ENCODE results near the gene PLAC1. TPM values are rescaled to one million over a fixed set of nuclear protein-coding genes. Genes with fewer than 3 reads are reported as not detected.

PLAC1 gene
- polyA plus RNA-seq, 1 donor from 2014 or later: not detected

DNA sequence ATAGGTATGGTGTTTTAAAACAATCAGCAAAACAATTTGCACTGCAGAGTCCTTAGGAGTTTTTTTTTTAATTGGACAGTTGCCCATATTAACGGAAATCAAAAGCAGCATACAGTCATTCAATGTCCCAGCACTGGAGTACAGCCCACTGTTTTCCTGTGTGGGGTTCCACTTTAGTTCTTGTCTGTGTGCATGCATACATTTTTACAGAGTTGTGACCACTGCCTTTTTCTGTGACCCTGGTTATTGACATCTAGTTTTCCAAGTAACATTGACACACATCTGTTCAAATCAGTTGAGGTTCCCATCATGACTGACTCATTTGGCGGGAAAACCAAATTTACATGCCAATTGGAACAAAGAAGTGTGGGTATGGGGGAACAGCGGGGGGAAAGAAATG lies 115.0 kb downstream of the PLAC1 start:
- no peaks in the 10 kb centered on the region for H3K9me2 ChIP-seq (ENCODE audit: insufficient read depth, low read length)
- no peaks in the 10 kb centered on the region for H3K9me3 ChIP-seq (ENCODE audit: low read length)
- TF ChIP-seq EZH2 (IDR thresholded peaks at IDR 0.05; ENCODE audit: borderline replicate concordance, insufficient read depth, low read length, poor library complexity, severe bottlenecking): no peak
- TF ChIP-seq, protein P1, sequence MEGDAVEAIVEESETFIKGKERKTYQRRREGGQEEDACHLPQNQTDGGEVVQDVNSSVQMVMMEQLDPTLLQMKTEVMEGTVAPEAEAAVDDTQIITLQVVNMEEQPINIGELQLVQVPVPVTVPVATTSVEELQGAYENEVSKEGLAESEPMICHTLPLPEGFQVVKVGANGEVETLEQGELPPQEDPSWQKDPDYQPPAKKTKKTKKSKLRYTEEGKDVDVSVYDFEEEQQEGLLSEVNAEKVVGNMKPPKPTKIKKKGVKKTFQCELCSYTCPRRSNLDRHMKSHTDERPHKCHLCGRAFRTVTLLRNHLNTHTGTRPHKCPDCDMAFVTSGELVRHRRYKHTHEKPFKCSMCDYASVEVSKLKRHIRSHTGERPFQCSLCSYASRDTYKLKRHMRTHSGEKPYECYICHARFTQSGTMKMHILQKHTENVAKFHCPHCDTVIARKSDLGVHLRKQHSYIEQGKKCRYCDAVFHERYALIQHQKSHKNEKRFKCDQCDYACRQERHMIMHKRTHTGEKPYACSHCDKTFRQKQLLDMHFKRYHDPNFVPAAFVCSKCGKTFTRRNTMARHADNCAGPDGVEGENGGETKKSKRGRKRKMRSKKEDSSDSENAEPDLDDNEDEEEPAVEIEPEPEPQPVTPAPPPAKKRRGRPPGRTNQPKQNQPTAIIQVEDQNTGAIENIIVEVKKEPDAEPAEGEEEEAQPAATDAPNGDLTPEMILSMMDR (IDR thresholded peaks at IDR 0.05; ENCODE audit: poor library complexity, severe bottlenecking): no peak
- no peak for TF ChIP-seq TAF1 (IDR thresholded peaks at IDR 0.05; ENCODE audit: low read depth)
- TF ChIP-seq SMC3 (conservative IDR thresholded peaks at IDR 0.05; ENCODE audit: poor library complexity): no peak
- TF ChIP-seq EP300 (conservative IDR thresholded peaks at IDR 0.05; ENCODE audit: poor library complexity, severe bottlenecking): no peak
- no peak for TF ChIP-seq MXI1 (conservative IDR thresholded peaks at IDR 0.05; ENCODE audit: poor library complexity, severe bottlenecking)
- no peak for TF ChIP-seq RAD21 (conservative IDR thresholded peaks at IDR 0.05)
- TF ChIP-seq, protein P2, sequence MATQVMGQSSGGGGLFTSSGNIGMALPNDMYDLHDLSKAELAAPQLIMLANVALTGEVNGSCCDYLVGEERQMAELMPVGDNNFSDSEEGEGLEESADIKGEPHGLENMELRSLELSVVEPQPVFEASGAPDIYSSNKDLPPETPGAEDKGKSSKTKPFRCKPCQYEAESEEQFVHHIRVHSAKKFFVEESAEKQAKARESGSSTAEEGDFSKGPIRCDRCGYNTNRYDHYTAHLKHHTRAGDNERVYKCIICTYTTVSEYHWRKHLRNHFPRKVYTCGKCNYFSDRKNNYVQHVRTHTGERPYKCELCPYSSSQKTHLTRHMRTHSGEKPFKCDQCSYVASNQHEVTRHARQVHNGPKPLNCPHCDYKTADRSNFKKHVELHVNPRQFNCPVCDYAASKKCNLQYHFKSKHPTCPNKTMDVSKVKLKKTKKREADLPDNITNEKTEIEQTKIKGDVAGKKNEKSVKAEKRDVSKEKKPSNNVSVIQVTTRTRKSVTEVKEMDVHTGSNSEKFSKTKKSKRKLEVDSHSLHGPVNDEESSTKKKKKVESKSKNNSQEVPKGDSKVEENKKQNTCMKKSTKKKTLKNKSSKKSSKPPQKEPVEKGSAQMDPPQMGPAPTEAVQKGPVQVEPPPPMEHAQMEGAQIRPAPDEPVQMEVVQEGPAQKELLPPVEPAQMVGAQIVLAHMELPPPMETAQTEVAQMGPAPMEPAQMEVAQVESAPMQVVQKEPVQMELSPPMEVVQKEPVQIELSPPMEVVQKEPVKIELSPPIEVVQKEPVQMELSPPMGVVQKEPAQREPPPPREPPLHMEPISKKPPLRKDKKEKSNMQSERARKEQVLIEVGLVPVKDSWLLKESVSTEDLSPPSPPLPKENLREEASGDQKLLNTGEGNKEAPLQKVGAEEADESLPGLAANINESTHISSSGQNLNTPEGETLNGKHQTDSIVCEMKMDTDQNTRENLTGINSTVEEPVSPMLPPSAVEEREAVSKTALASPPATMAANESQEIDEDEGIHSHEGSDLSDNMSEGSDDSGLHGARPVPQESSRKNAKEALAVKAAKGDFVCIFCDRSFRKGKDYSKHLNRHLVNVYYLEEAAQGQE (IDR thresholded peaks at IDR 0.05; ENCODE audit: borderline replicate concordance): no peak
- H3K4me2 ChIP-seq (ENCODE audit: low read length): no peak overlapping the region
- H3K27ac ChIP-seq (ENCODE audit: low read length): no peak overlapping the region
- H3F3A ChIP-seq (ENCODE audit: insufficient read depth, low read length, poor library complexity, severe bottlenecking): no peaks in the 10 kb centered on the region
- H3K79me2 ChIP-seq (replicated peaks; ENCODE audit: insufficient read depth, low read length): no peaks in the 10 kb centered on the region
- no peak overlapping the region for H3K9ac ChIP-seq (ENCODE audit: low read length)
- peaks cover 47% of the 10 kb centered on the region for H3K27me3 ChIP-seq (ENCODE audit: insufficient read depth, low read depth, low read length)
- no peaks in the 10 kb centered on the region for H3K36me3 ChIP-seq (ENCODE audit: insufficient read depth, low read length)
- H4K20me1 ChIP-seq (ENCODE audit: insufficient read depth): no peaks in the 10 kb centered on the region
- H2AFZ ChIP-seq (ENCODE audit: low read depth, low read length): no peak overlapping the region
- H3K4me3 ChIP-seq (ENCODE audit: low read length): no peak overlapping the region

DNA sequence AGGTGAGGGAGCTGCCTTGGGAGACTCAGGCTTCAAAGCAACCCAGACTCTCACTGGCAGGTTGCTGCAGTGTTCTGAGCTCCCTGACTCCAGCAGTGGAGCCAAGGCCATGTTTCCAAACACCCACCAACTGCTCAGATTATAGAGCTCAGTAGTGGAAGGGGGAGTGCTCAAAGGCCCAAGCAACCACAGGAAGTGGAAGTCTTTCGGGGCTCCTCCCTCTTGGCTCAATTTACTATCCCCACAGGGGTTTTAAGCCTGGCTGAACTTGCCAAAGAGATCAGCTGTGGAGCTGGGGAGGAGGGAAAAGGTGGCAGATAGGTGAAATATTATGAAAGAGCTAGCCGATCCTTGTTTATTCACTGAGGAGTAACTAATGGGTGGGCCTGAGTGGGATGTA lies 115.8 kb downstream of the PLAC1 start:
- no peak overlapping the region for H3K27ac ChIP-seq (ENCODE audit: low read length)
- H3F3A ChIP-seq (ENCODE audit: insufficient read depth, low read length, poor library complexity, severe bottlenecking): no peaks in the 10 kb centered on the region
- no peak overlapping the region for H3K9ac ChIP-seq (ENCODE audit: low read length)
- H3K27me3 ChIP-seq (ENCODE audit: insufficient read depth, low read depth, low read length): peaks cover 39% of the 10 kb centered on the region
- no peaks in the 10 kb centered on the region for H3K79me2 ChIP-seq (replicated peaks; ENCODE audit: insufficient read depth, low read length)
- H2AFZ ChIP-seq (ENCODE audit: low read depth, low read length): no peak overlapping the region
- no peak overlapping the region for H3K4me2 ChIP-seq (ENCODE audit: low read length)
- H4K20me1 ChIP-seq (ENCODE audit: insufficient read depth): no peaks in the 10 kb centered on the region
- no peak for TF ChIP-seq EP300 (conservative IDR thresholded peaks at IDR 0.05; ENCODE audit: poor library complexity, severe bottlenecking)
- TF ChIP-seq TAF1 (IDR thresholded peaks at IDR 0.05; ENCODE audit: low read depth): no peak
- TF ChIP-seq, protein P2 (IDR thresholded peaks at IDR 0.05; ENCODE audit: borderline replicate concordance): no peak
- no peak for TF ChIP-seq SMC3 (conservative IDR thresholded peaks at IDR 0.05; ENCODE audit: poor library complexity)
- TF ChIP-seq, protein P1 (IDR thresholded peaks at IDR 0.05; ENCODE audit: poor library complexity, severe bottlenecking): no peak
- TF ChIP-seq MXI1 (conservative IDR thresholded peaks at IDR 0.05; ENCODE audit: poor library complexity, severe bottlenecking): no peak
- no peak for TF ChIP-seq EZH2 (IDR thresholded peaks at IDR 0.05; ENCODE audit: borderline replicate concordance, insufficient read depth, low read length, poor library complexity, severe bottlenecking)
- no peak for TF ChIP-seq RAD21 (conservative IDR thresholded peaks at IDR 0.05)
- no peak for TF ChIP-seq POLR2AphosphoS5 (IDR thresholded peaks at IDR 0.05)
- H3K9me3 ChIP-seq (ENCODE audit: low read length): no peaks in the 10 kb centered on the region
- no peaks in the 10 kb centered on the region for H3K9me2 ChIP-seq (ENCODE audit: insufficient read depth, low read length)
- no peak overlapping the region for H3K4me3 ChIP-seq (ENCODE audit: low read length)
- no peaks in the 10 kb centered on the region for H3K36me3 ChIP-seq (ENCODE audit: insufficient read depth, low read length)
